B cell (primary cell): ENCODE measurements around the gene CTDP1. TPM values are rescaled to one million over a fixed set of nuclear protein-coding genes. Genes with fewer than 3 reads are reported as not detected.

Source experiments
- ATAC-seq: fragments of 200-7000 bp; cut with Tn5 transposase; one replicate; pipeline ENCODE4 v1.10.0; 2021; ENCODE audit warnings: low read depth, mild to moderate bottlenecking, moderate number of reproducible peaks, moderate library complexity
- CTCF ChIA-PET: fragments of 350-600 bp; sonication (Branson Sonifier 250); formaldehyde crosslinking; loops from one replicate; lab custom pipeline; 2021; ENCODE audit warnings: antibody characterized with exemption, inconsistent platforms; lab: Charles Lee
- POLR2A ChIA-PET: fragments of 350-600 bp; sonication (Branson Sonifier 250); formaldehyde crosslinking; loops from one replicate; lab custom pipeline; 2021; ENCODE audit warnings: antibody characterized with exemption; lab: Charles Lee
- DNase-seq: peaks from one replicate; pipeline ENCODE4 v3.0.0; 2013
- H2AFZ ChIP-seq: 2 replicates; pipeline ENCODE4 v1.6.1; 2012; ENCODE audit warnings: mild to moderate bottlenecking, low read depth, low read length; ENCODE audit not compliant: insufficient read depth, poor library complexity, severe bottlenecking
- H3K27ac ChIP-seq, 2 donors: 1 replicate in 1 of 2; 2 replicates in 1 of 2; pipeline ENCODE4 v1.5.1; 2012 to 2013; ENCODE audit warnings: low read length in 2 of 2, mild to moderate bottlenecking in 2 of 2, moderate library complexity in 1 of 2
- H3K27me3 ChIP-seq, 4 experiments: fragments of 200-600 bp in 1 of 4; sonication (generic) in 1 of 4; replicated peaks in 1 of 4; 1 replicate in 2 of 4; 2 replicates in 2 of 4; pipeline versions ENCODE4 v1.6.1 to v1.7.0; 2013 to 2016; ENCODE audit warnings: low read length in 3 of 4, mild to moderate bottlenecking in 2 of 4, mixed read lengths in 1 of 4, moderate library complexity in 1 of 4; ENCODE audit not compliant: insufficient read depth in 4 of 4, control insufficient read depth in 3 of 4; ENCODE audit errors: control extremely low read depth in 1 of 4
- H3K36me3 ChIP-seq, 2 experiments: replicated peaks in 1 of 2; 1 replicate in 1 of 2; 2 replicates in 1 of 2; pipeline versions ENCODE4 v1.6.1 to v1.7.1; 2013; ENCODE audit warnings: low read length in 1 of 2; ENCODE audit not compliant: insufficient read depth in 2 of 2, control insufficient read depth in 1 of 2; ENCODE audit errors: control extremely low read depth in 1 of 2, extremely low read depth in 1 of 2
- H3K4me1 ChIP-seq, 2 donors: fragments of 200-600 bp in 1 of 2; sonication (generic) in 1 of 2; 1 replicate in 1 of 2; 2 replicates in 1 of 2; pipeline versions ENCODE4 v1.5.1 to v1.6.1; 2013 to 2017; ENCODE audit warnings: low read length in 2 of 2; ENCODE audit not compliant: control insufficient read depth in 2 of 2, insufficient read depth in 2 of 2
- H3K4me2 ChIP-seq: replicated peaks from 2 replicates; pipeline ENCODE3; 2012; ENCODE audit warnings: mild to moderate bottlenecking, low read depth, low read length; ENCODE audit not compliant: poor library complexity, severe bottlenecking
- H3K4me3 ChIP-seq, 5 experiments: fragments of 200-600 bp in 1 of 5; sonication (generic) in 1 of 5; 1 replicate in 3 of 5; 2 replicates in 2 of 5; pipeline versions ENCODE4 v1.5.1 to v1.7.0; 2011 to 2016; ENCODE audit warnings: low read length in 4 of 5, mild to moderate bottlenecking in 4 of 5, low read depth in 2 of 5, control low read depth in 1 of 5, moderate library complexity in 1 of 5; ENCODE audit not compliant: insufficient read depth in 1 of 5; ENCODE audit errors: control extremely low read depth in 1 of 5, extremely low read depth in 1 of 5
- H3K79me2 ChIP-seq: fragments of 200-600 bp; sonication (generic); one replicate; pipeline ENCODE4 v1.6.0; 2016; ENCODE audit warnings: low read length; ENCODE audit not compliant: control insufficient read depth, insufficient read depth
- H3K9ac ChIP-seq: fragments of 200-600 bp; sonication (generic); 2 replicates; pipeline ENCODE4 v1.6.1; 2017; ENCODE audit warnings: mild to moderate bottlenecking, low read length, moderate library complexity
- H3K9me3 ChIP-seq, 3 donors: one replicate each; pipeline versions ENCODE4 v1.6.1 to v1.7.1; 2013; ENCODE audit warnings: low read length in 2 of 3; ENCODE audit not compliant: control insufficient read depth in 2 of 3, insufficient read depth in 1 of 3; ENCODE audit errors: control extremely low read depth in 1 of 3
- H4K20me1 ChIP-seq: 2 replicates; pipeline ENCODE4 v1.6.0; 2012; ENCODE audit warnings: mild to moderate bottlenecking, low read length; ENCODE audit not compliant: insufficient read depth, control insufficient read depth, poor library complexity, severe bottlenecking
- H3K27ac Mint-ChIP-seq: one replicate; pipeline ENCODE4 v1.8.0; 2021; ENCODE audit warnings: mixed read lengths
- H3K27me3 Mint-ChIP-seq: one replicate; pipeline ENCODE4 v1.8.0; 2021; ENCODE audit warnings: mixed read lengths
- H3K4me1 Mint-ChIP-seq: one replicate; pipeline ENCODE4 v1.8.0; 2021; ENCODE audit warnings: mixed read lengths
- H3K4me3 Mint-ChIP-seq: one replicate; pipeline ENCODE4 v1.8.0; 2021; ENCODE audit warnings: mixed read lengths
- H3K9me3 Mint-ChIP-seq: one replicate; pipeline ENCODE4 v1.8.0; 2022; ENCODE audit warnings: mixed read lengths; ENCODE audit not compliant: insufficient read depth
- CTCF ChIP-seq: fragments of 200-600 bp; IDR thresholded peaks from one replicate; pipeline ENCODE4 v1.8.0; 2022; ENCODE audit warnings: antibody characterized with exemption, mild to moderate bottlenecking
- EZH2 ChIP-seq: IDR thresholded peaks from 2 replicates; pipeline ENCODE4 v1.6.1; 2012; ENCODE audit warnings: borderline replicate concordance, low read depth, mild to moderate bottlenecking, moderate library complexity, low read length; ENCODE audit not compliant: insufficient read depth, poor library complexity, severe bottlenecking
- WGBS: methylation state at CpG from one replicate; pipeline ENCODE4 v1.1.5; 2013; ENCODE audit warnings: missing lambda C conversion rate; ENCODE audit not compliant: insufficient coverage; 5-methylcytosine and 5-hydroxymethylcytosine counted together
- intact Hi-C: fragments of 100-400 bp; cut with micrococcal nuclease; formaldehyde crosslinking; loops from one replicate; pipeline ENCODE4 v1.10.0; 2022
- polyA plus RNA-seq: library from polyadenylated mRNA; depleted of rRNA; stranded (reverse); fragments of >200 nt; gene quantifications from 2 replicates; pipeline ENCODE4 v1.2.3, GENCODE V29; 2012
- total RNA-seq, 2 donors: library from RNA; stranded (reverse); fragments of 120-200 nt in 1 of 2; gene quantifications; 1 replicate in 1 of 2; 2 replicates in 1 of 2; pipeline versions ENCODE4 v1.2.3 to v1.2.4, GENCODE V29; 2013 to 2022

Gene CTDP1
- total and polyA plus RNA-seq, 2 donors (not counting 1 experiment from before 2014, with no cell fraction given), result 14.3 to 33.3 TPM

- DNase-seq, result no peak
- no CpG with 5 or more reads among the region's 3 CpGs for WGBS
- Histone ChIP-seq H3K4me3 (no peak overlapping the region), H3K4me2 (no peak overlapping the region), H3K36me3 (peaks cover 0 to 43% of the 10 kb centered on the region in 2 experiments), H2AFZ (no peak overlapping the region), H3K27me3 (no peaks in the 10 kb centered on the region), H3K79me2 (peaks cover 80% of the 10 kb centered on the region), H3K4me1 (no peaks in the 10 kb centered on the region), H4K20me1 (peaks cover 68% of the 10 kb centered on the region), H3K27ac (no peak overlapping the region), H3K9ac (no peak overlapping the region), H3K9me3 (no peaks in the 10 kb centered on the region)
- Mint-ChIP-seq H3K4me3 (no peak overlapping the region), H3K4me1 (peaks cover 15% of the 10 kb centered on the region), H3K9me3 (no peaks in the 10 kb centered on the region), H3K27ac (no peak overlapping the region), H3K27me3 (no peaks in the 10 kb centered on the region)
- intact Hi-C loops, result no loop called here
- ChIA-PET POLR2A (no interaction called here), CTCF (no interaction called here)
- TF ChIP-seq EZH2, result no peak
- TF ChIP-seq CTCF, result no peak
- no peak for ATAC-seq
These were observed 15.3 kb downstream of the CTDP1 start for GRCh38 chr18:79694895-79695213.

DNA sequence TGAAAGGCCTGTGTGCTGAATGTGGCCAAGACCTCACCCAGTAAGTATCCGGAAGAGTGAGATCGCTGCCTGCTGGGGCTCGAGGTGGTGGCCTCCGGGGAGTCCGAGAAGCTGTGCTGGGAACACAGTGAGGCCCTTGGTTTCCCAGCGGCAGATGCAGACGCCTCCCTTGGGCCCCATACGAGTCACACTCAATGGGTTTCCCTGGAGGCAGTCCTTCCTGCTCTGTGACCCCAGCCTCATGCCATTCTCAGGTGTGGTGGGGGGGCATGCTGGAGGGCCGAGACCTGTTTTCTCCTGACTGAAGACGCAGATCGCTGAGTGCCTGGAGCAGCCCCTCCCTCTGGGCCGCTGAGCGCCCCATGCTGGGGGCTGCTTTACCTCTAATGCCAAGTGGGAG lies 15.7 kb downstream of the CTDP1 start:
- no peaks in the 10 kb centered on the region for H3K9me3 ChIP-seq
- DNase-seq, result no peak
- H3K9me3 Mint-ChIP-seq, result no peaks in the 10 kb centered on the region
- H3K27ac Mint-ChIP-seq, result no peak overlapping the region
- H3K4me1 Mint-ChIP-seq, result peaks cover 11% of the 10 kb centered on the region
- no peak overlapping the region for H3K4me2 ChIP-seq
- CTCF ChIA-PET, result no interaction called here
- intact Hi-C loops, result no loop called here
- H3K27ac ChIP-seq, result no peak overlapping the region
- no peak for ATAC-seq
- POLR2A ChIA-PET, result no interaction called here
- H2AFZ ChIP-seq, result no peak overlapping the region
- H3K4me3 Mint-ChIP-seq, result no peak overlapping the region
- no peaks in the 10 kb centered on the region for H3K27me3 ChIP-seq
- no peaks in the 10 kb centered on the region for H3K4me1 ChIP-seq
- H4K20me1 ChIP-seq, result peaks cover 69% of the 10 kb centered on the region
- H3K9ac ChIP-seq, result no peak overlapping the region
- peaks cover 80% of the 10 kb centered on the region for H3K79me2 ChIP-seq
- H3K4me3 ChIP-seq, result no peak overlapping the region
- TF ChIP-seq CTCF, result no peak
- TF ChIP-seq EZH2, result no peak
- 57% methylated on average over 13 of the region's 13 CpGs for WGBS
- H3K27me3 Mint-ChIP-seq, result no peaks in the 10 kb centered on the region
- H3K36me3 ChIP-seq, result peaks cover 0 to 47% of the 10 kb centered on the region in 2 experiments
